CD14-positive monocyte (primary cell): ENCODE measurements around the gene CACNA1C. TPM values are rescaled to one million over a fixed set of nuclear protein-coding genes. Genes with fewer than 3 reads are reported as not detected.

Experiments used
- DNase-seq, 3 donors: peaks; one replicate each; pipeline ENCODE4 v3.0.0-alpha.2; 2011 to 2022
- H2AFZ ChIP-seq: 2 replicates; pipeline ENCODE4 v1.6.0; 2012; ENCODE audit warnings: mild to moderate bottlenecking, low read depth, low read length, inconsistent platforms; ENCODE audit not compliant: insufficient read depth, poor library complexity, severe bottlenecking
- H3K27ac ChIP-seq, 2 donors: 1 replicate in 1 of 2; 2 replicates in 1 of 2; pipeline ENCODE4 v1.5.1; 2012 to 2013; ENCODE audit warnings: low read length in 2 of 2, control low read depth in 1 of 2, inconsistent platforms in 1 of 2, low read depth in 1 of 2, mild to moderate bottlenecking in 1 of 2
- H3K27me3 ChIP-seq, 2 donors: one replicate each; pipeline versions ENCODE4 v1.6.0 to v1.6.1; 2011 to 2013; ENCODE audit warnings: low read length in 2 of 2; ENCODE audit not compliant: control insufficient read depth in 2 of 2, insufficient read depth in 2 of 2
- H3K36me3 ChIP-seq, 2 donors: replicated peaks in 1 of 2; 1 replicate in 1 of 2; 2 replicates in 1 of 2; pipeline versions ENCODE4 v1.5.1 to v1.6.1; 2012 to 2013; ENCODE audit warnings: low read length in 2 of 2, control low read depth in 1 of 2, inconsistent platforms in 1 of 2, mild to moderate bottlenecking in 1 of 2; ENCODE audit not compliant: insufficient read depth in 2 of 2, control insufficient read depth in 1 of 2
- H3K4me1 ChIP-seq, 2 donors: 1 replicate in 1 of 2; 2 replicates in 1 of 2; pipeline versions ENCODE4 v1.5.1 to v1.6.1; 2012 to 2013; ENCODE audit warnings: low read length in 2 of 2, control low read depth in 1 of 2, inconsistent platforms in 1 of 2, mild to moderate bottlenecking in 1 of 2, moderate library complexity in 1 of 2; ENCODE audit not compliant: insufficient read depth in 2 of 2, control insufficient read depth in 1 of 2
- H3K4me2 ChIP-seq: replicated peaks from 2 replicates; pipeline ENCODE3; 2012; ENCODE audit warnings: low read length, moderate library complexity, mild to moderate bottlenecking; ENCODE audit not compliant: poor library complexity, severe bottlenecking; ENCODE audit errors: extremely low read depth
- H3K4me3 ChIP-seq, 3 experiments: fragments of 200-600 bp in 1 of 3; sonication (generic) in 1 of 3; replicated peaks in 1 of 3; 1 replicate in 2 of 3; 2 replicates in 1 of 3; pipeline ENCODE4 v1.5.1; 2011 to 2013; ENCODE audit warnings: low read length in 3 of 3, mild to moderate bottlenecking in 3 of 3, control low read depth in 2 of 3, low read depth in 2 of 3, inconsistent platforms in 1 of 3, moderate library complexity in 1 of 3
- H3K79me2 ChIP-seq: 2 replicates; pipeline ENCODE4 v1.6.0; 2012; ENCODE audit warnings: mild to moderate bottlenecking, control low read depth, inconsistent platforms, low read length, moderate library complexity; ENCODE audit not compliant: insufficient read depth
- H3K9ac ChIP-seq: 2 replicates; pipeline ENCODE4 v1.6.0; 2017; ENCODE audit warnings: low read length, mild to moderate bottlenecking; ENCODE audit not compliant: insufficient read depth, poor library complexity, severe bottlenecking
- H3K9me3 ChIP-seq, 2 donors: replicated peaks in 1 of 2; 1 replicate in 1 of 2; 2 replicates in 1 of 2; pipeline versions ENCODE4 v1.5.1 to v1.6.1; 2012 to 2013; ENCODE audit warnings: low read length in 2 of 2, control low read depth in 1 of 2; ENCODE audit not compliant: control insufficient read depth in 1 of 2, insufficient read depth in 1 of 2
- H4K20me1 ChIP-seq: 2 replicates; pipeline ENCODE4 v1.6.0; 2012; ENCODE audit warnings: mild to moderate bottlenecking, low read length, control low read depth, moderate library complexity; ENCODE audit not compliant: insufficient read depth
- H3K27ac Mint-ChIP-seq, 7 donors: one replicate each; pipeline ENCODE4 v1.8.0; 2020; ENCODE audit warnings: mild to moderate bottlenecking in 7 of 7, mixed read lengths in 7 of 7, moderate library complexity in 6 of 7, inconsistent platforms in 2 of 7
- H3K27me3 Mint-ChIP-seq, 3 donors: one replicate each; pipeline ENCODE4 v1.8.0; 2021 to 2022; ENCODE audit warnings: low read depth in 3 of 3, mild to moderate bottlenecking in 3 of 3, mixed read lengths in 3 of 3, moderate library complexity in 3 of 3, inconsistent platforms in 1 of 3
- H3K36me3 Mint-ChIP-seq, 2 donors: one replicate each; pipeline ENCODE4 v1.8.0; 2020; ENCODE audit warnings: mixed read lengths in 2 of 2, inconsistent platforms in 1 of 2, mild to moderate bottlenecking in 1 of 2
- H3K4me1 Mint-ChIP-seq: one replicate; pipeline ENCODE4 v1.8.0; 2020; ENCODE audit warnings: mild to moderate bottlenecking, mixed read lengths
- H3K4me3 Mint-ChIP-seq, 2 donors: one replicate each; pipeline ENCODE4 v1.8.0; 2020; ENCODE audit warnings: mild to moderate bottlenecking in 2 of 2, mixed read lengths in 2 of 2, moderate library complexity in 1 of 2
- H3K9me3 Mint-ChIP-seq, 7 donors: one replicate each; pipeline ENCODE4 v1.8.0; 2020 to 2022; ENCODE audit warnings: mixed read lengths in 7 of 7, mild to moderate bottlenecking in 6 of 7, moderate library complexity in 6 of 7, inconsistent platforms in 2 of 7
- CTCF ChIP-seq: fragments of 200-600 bp; IDR thresholded peaks from one replicate; pipeline ENCODE4 v1.8.0; 2022; ENCODE audit warnings: antibody characterized with exemption, mild to moderate bottlenecking
- WGBS: methylation state at CpG from one replicate; pipeline ENCODE4 v1.1.5; 2013; ENCODE audit warnings: missing lambda C conversion rate; ENCODE audit not compliant: insufficient coverage; 5-methylcytosine and 5-hydroxymethylcytosine counted together
- intact Hi-C, 2 donors: fragments of 100-400 bp; cut with micrococcal nuclease; formaldehyde crosslinking; loops; one replicate each; pipeline versions ENCODE4 v1.15.0 to v1.15.1; 2023
- polyA plus RNA-seq, 3 donors: library from polyadenylated mRNA; depleted of rRNA in 1 of 3; unstranded in 2 of 3; stranded (reverse) in 1 of 3; fragments of 300-500 nt in 2 of 3; fragments of >200 nt in 1 of 3; fragmentation: Illumina TruSeq in 2 of 3; gene quantifications; 1 replicate in 2 of 3; 2 replicates in 1 of 3; pipeline ENCODE4 v1.2.3, GENCODE V29; 2012 to 2021

Gene CACNA1C
- polyA plus RNA-seq, 3 donors = not detected

GRCh38 chr12:2125651-2126522, 73.1 kb downstream of the CACNA1C start:
- H3K27ac ChIP-seq = no peak overlapping the region
- H3K4me3 Mint-ChIP-seq = no peak overlapping the region
- H3K79me2 ChIP-seq = no peaks in the 10 kb centered on the region
- H2AFZ ChIP-seq = no peak overlapping the region
- H3K36me3 Mint-ChIP-seq = no peaks in the 10 kb centered on the region
- no peak overlapping the region for H3K4me2 ChIP-seq
- H3K9me3 ChIP-seq = no peaks in the 10 kb centered on the region
- H3K27ac Mint-ChIP-seq = no peak overlapping the region
- no peaks in the 10 kb centered on the region for H4K20me1 ChIP-seq
- no peaks in the 10 kb centered on the region for H3K4me1 Mint-ChIP-seq
- intact Hi-C loops = no loop called here
- DNase-seq = no peak
- no peak for TF ChIP-seq CTCF
- peaks cover 7 to 10% (median 9%) of the 10 kb centered on the region in 3 donors for H3K27me3 Mint-ChIP-seq
- no peaks in the 10 kb centered on the region for H3K4me1 ChIP-seq
- no peak overlapping the region for H3K9ac ChIP-seq
- H3K36me3 ChIP-seq = no peaks in the 10 kb centered on the region
- peaks cover 0 to 4% of the 10 kb centered on the region in 2 donors for H3K27me3 ChIP-seq
- no peak overlapping the region for H3K4me3 ChIP-seq
- H3K9me3 Mint-ChIP-seq = peaks cover 0 to 2% (median 0%) of the 10 kb centered on the region in 7 donors
- WGBS = 86% methylated on average over 7 of the region's 11 CpGs

DNA sequence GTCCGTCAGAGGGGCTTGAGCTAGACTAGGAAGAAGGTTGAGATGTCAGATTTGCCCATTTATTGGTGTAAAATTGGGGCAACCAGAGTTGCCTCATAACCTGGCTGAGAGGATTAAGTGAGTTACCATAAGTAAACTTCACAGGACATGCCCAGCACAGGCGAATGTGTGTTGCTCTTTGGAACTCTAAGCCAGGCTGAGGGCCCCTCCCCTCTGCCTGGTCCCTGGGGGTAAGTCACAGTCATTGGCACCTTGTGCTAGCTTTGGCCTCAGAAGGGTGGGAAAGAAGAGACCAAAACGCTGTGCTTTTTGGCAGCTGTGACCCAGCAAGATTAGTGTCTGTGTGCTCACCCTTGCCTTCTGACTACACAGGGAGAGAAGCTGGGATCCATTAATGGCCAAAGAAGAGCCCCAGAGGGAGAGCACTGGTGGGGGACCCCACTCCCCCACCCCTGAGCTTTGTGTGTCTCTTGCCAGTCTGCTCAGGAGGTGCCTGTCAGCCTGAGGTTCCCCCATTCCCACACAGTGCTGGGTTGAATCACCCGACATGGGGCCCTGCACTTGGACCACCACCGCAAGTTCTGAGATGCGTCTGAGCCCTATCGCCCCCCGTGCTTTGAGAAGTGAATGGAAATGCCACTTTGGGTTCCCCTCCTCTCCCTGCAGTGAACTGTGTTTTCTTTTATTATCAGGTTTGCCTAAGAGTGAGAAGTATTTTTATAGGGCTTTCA, 74.1 kb downstream of the CACNA1C start:
- H3K4me2 ChIP-seq = no peak overlapping the region
- intact Hi-C loops = no loop called here
- H3K4me3 ChIP-seq = no peak overlapping the region
- H3K27ac ChIP-seq = no peak overlapping the region
- 85% methylated on average over 3 of the region's 8 CpGs for WGBS
- no peaks in the 10 kb centered on the region for H3K79me2 ChIP-seq
- no peak for DNase-seq
- Mint-ChIP-seq H3K27me3 (peaks cover 7 to 10% (median 9%) of the 10 kb centered on the region in 3 donors), H3K4me3 (no peak overlapping the region), H3K4me1 (no peaks in the 10 kb centered on the region), H3K27ac (no peak overlapping the region), H3K9me3 (peaks cover 0 to 2% (median 0%) of the 10 kb centered on the region in 7 donors), H3K36me3 (no peaks in the 10 kb centered on the region)
- peaks cover 0 to 4% of the 10 kb centered on the region in 2 donors for H3K27me3 ChIP-seq
- H3K9me3 ChIP-seq = no peaks in the 10 kb centered on the region
- no peaks in the 10 kb centered on the region for H4K20me1 ChIP-seq
- no peak for TF ChIP-seq CTCF
- H2AFZ ChIP-seq = no peak overlapping the region
- no peaks in the 10 kb centered on the region for H3K4me1 ChIP-seq
- no peak overlapping the region for H3K9ac ChIP-seq
- no peaks in the 10 kb centered on the region for H3K36me3 ChIP-seq
